ENCODE measurements around the gene RNF157. TPM values are rescaled to one million over a fixed set of nuclear protein-coding genes. Genes with fewer than 3 reads are reported as not detected.
A peak's percentile ranks its signal among the peaks of the same experiment; 100 is the strongest.

The RNF157 gene
- total and polyA plus RNA-seq, 9 of the 15 experiments (the other 6 are each of a cell fraction or from before 2014, with no cell fraction given), result 8.1 to 31.7 (median 20.8) TPM

DNA sequence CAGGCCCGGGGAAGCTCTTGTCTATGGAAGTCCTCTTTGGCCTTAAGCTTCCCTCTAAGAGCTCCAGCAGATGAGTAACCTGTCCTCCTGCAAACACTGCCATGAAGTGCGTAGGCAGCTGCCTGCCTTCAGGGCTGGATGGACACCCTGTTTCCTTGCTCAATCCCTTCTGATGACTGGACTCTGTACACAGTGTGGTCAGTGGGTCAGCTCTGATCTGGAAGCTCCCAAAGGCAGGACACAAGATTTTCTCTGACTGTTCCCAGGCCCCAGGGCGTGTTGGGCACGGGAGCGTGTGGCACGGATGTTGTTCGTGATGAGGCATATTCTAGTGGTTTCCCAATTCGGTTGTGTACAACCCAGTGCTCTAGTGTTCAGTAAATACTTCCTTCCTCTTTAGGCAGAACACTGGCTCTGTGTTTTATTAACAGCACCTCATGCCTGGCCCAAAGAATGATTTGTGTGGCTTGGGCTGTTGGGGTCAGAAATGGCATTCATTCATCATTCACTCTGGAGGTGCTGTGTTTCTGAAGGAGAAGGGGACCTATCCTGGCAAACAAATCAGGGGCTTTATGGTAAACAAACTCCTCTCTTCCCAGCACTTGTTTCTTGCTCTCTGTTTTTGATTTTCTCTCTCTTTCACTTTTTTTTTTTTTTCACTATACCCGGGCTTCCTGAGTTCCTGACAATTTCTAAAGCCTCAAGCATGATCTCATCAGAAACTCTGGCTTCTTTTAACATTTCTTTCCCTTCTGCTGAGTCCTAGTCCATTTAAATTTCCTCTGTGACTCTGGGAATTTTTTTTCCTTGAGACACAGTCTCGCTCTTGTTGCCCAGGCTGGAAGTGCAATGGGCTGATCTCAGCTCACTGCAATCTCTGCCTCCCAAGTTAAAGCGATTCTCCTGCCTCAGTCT is 12.0 kb upstream of the RNF157 start:
- Histone ChIP-seq H3K4me1 (replicated peaks in 1 of 2; ENCODE audit: control insufficient read depth in 2 of 2, insufficient read depth in 2 of 2, low read length in 2 of 2) (peaks cover 3 to 4% of the 10 kb centered on the region in 2 experiments; a peak in 4 of 5 replicates), H2AFZ (ENCODE audit: low read depth, low read length) (no peak overlapping the region), H3K79me2 (ENCODE audit: control insufficient read depth, insufficient read depth, low read length) (no peaks in the 10 kb centered on the region), H3K27ac (ENCODE audit: extremely low read depth, low read depth, low read length) (no peak overlapping the region), H3K4me3 (no peak overlapping the region), H3K27me3 (ENCODE audit: control insufficient read depth in 2 of 2, insufficient read depth in 2 of 2, low read length in 2 of 2) (no peaks in the 10 kb centered on the region), H3K9me3 (replicated peaks; ENCODE audit: control insufficient read depth, insufficient read depth, low read depth, low read length) (no peaks in the 10 kb centered on the region), H3K9ac (ENCODE audit: insufficient read depth in 1 of 2, low read depth in 2 of 2, low read length in 2 of 2) (no peak overlapping the region), H3K9me1 (ENCODE audit: control insufficient read depth, insufficient read depth, low read length) (no peaks in the 10 kb centered on the region), H3K36me3 (ENCODE audit: control insufficient read depth, insufficient read depth, low read length) (no peaks in the 10 kb centered on the region), H4K20me1 (replicated peaks; ENCODE audit: control insufficient read depth, insufficient read depth, low read length) (no peaks in the 10 kb centered on the region), H3K4me2 (ENCODE audit: insufficient read depth, low read length) (no peak overlapping the region)
- CTCF ChIA-PET (ENCODE audit: low intra/inter-chr PET ratio), result no interaction called here
- BruUV-seq (replicated peaks), result no TSS peak
- WGBS (ENCODE audit: insufficient coverage, low coverage, missing lambda C conversion rate), result 42% methylated on average over 11 of the region's 11 CpGs
- in situ Hi-C loops (cut with MboI), result no loop called here
- FAIRE-seq (no peak), DNase-seq (ENCODE audit: extremely low read depth in 1 of 4, low spot score in 3 of 4) (no peak), ATAC-seq (peak; percentile 16; the same call in 2 of the 3 replicates)
- POLR2A ChIA-PET, result interaction anchor here (0.9 to 17.8 kb wide), 8 partner anchors 9 to 19 kb away, joined by 3 to 227 read pairs (median 4); partner anchors contain the start of genes RNF157 and UBALD2
- intact Hi-C loops (cut with micrococcal nuclease), result no loop called here
- TF ChIP-seq BHLHE40 (IDR thresholded peaks at IDR 0.05; ENCODE audit: low read length) (0 out of 2 replicates have a peak, but pooled peaks have one; percentile 28), HDAC8 (tag; IDR thresholded peaks at IDR 0.05) (no peak), CHD1 (IDR thresholded peaks at IDR 0.05; ENCODE audit: low read length) (no peak), ZNF12 (CRISPR knock-in tag; IDR thresholded peaks at IDR 0.05) (no peak), NR2C2 (CRISPR knock-in tag; IDR thresholded peaks at IDR 0.05) (no peak), NR2C2 (tag; IDR thresholded peaks at IDR 0.05) (peak; percentile 21; the same call in 1 of the 2 replicates), NFATC3 (IDR thresholded peaks at IDR 0.05) (no peak), FOXP1 (CRISPR knock-in tag; IDR thresholded peaks at IDR 0.05) (no peak), ILK (tag; IDR thresholded peaks at IDR 0.05; ENCODE audit: borderline replicate concordance, low read depth) (no peak), ZNF76 (CRISPR knock-in tag; IDR thresholded peaks at IDR 0.05; ENCODE audit: borderline replicate concordance) (no peak), ZEB2 (IDR thresholded peaks at IDR 0.05) (peak; percentile 7; the same call in 1 of the 2 replicates), SIRT6 (IDR thresholded peaks at IDR 0.05; ENCODE audit: low read depth, low read length) (no peak), CSDE1 (IDR thresholded peaks at IDR 0.05) (no peak), ZNF217 (CRISPR knock-in tag; IDR thresholded peaks at IDR 0.05) (no peak), TAF1 (IDR thresholded peaks at IDR 0.05; ENCODE audit: control insufficient read depth, extremely low read depth, insufficient read depth, low read length, severe bottlenecking) (no peak)
- TF ChIP-seq, protein P1, sequence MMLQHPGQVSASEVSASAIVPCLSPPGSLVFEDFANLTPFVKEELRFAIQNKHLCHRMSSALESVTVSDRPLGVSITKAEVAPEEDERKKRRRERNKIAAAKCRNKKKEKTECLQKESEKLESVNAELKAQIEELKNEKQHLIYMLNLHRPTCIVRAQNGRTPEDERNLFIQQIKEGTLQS (IDR thresholded peaks at IDR 0.05), result peak; percentile 28; the same call in 1 of the 2 replicates
- TF ChIP-seq, protein P1 (CRISPR knock-in tag; conservative IDR thresholded peaks at IDR 0.05), result no peak
- TF ChIP-seq, protein P2, sequence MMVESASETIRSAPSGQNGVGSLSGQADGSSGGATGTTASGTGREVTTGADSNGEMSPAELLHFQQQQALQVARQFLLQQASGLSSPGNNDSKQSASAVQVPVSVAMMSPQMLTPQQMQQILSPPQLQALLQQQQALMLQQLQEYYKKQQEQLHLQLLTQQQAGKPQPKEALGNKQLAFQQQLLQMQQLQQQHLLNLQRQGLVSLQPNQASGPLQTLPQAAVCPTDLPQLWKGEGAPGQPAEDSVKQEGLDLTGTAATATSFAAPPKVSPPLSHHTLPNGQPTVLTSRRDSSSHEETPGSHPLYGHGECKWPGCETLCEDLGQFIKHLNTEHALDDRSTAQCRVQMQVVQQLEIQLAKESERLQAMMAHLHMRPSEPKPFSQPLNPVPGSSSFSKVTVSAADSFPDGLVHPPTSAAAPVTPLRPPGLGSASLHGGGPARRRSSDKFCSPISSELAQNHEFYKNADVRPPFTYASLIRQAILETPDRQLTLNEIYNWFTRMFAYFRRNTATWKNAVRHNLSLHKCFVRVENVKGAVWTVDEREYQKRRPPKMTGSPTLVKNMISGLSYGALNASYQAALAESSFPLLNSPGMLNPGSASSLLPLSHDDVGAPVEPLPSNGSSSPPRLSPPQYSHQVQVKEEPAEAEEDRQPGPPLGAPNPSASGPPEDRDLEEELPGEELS (CRISPR knock-in tag; IDR thresholded peaks at IDR 0.05; ENCODE audit: borderline replicate concordance), result no peak
- TF ChIP-seq, protein P3, sequence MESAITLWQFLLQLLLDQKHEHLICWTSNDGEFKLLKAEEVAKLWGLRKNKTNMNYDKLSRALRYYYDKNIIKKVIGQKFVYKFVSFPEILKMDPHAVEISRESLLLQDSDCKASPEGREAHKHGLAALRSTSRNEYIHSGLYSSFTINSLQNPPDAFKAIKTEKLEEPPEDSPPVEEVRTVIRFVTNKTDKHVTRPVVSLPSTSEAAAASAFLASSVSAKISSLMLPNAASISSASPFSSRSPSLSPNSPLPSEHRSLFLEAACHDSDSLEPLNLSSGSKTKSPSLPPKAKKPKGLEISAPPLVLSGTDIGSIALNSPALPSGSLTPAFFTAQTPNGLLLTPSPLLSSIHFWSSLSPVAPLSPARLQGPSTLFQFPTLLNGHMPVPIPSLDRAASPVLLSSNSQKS (CRISPR knock-in tag; IDR thresholded peaks at IDR 0.05), result no peak
